ENCODE measurements around the gene CARMIL3.

DNA sequence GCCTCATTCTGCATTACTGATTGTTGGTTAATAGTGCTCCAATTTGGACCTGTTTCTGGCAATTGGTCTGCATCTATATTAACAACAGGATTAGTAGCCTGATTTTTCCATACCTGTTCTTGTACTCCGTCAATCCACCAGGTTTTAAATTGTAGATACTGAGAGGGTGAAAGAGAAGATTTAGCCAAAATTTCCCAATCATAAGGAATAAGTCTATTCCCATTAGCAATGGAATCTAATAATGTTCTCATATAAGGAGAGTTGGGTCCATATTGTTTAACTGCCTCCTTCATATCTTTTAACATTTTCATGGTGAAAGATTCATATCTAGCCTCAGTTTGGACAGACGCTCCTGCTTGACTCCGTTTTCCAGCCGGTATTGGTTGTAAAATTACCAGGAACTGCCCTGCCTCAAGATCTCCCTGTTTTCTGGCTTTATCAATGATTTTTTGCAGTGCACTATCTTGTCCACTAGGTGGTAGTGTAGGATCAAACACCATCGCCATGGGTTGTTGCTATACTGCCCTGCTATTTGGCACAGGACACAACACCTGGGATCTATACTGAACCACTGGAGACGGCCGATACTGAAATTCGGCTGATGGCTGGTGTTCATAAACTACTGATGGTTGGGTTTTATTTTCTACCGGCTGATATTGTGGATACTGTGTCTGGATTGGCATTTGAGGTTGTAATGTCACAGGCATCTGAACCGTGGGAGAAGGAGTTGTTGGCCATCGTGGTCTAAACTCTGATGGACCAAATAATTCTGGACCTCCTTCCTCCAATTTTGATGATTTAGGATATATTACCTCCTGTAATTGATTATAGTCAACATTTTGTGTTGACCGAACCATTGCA is 37.9 kb upstream of the CARMIL3 start:
- TF ChIP-seq POLR2A (IDR thresholded peaks at IDR 0.05; ENCODE audit: extremely low read depth, insufficient read length) = no peak
- TF ChIP-seq, protein P1, sequence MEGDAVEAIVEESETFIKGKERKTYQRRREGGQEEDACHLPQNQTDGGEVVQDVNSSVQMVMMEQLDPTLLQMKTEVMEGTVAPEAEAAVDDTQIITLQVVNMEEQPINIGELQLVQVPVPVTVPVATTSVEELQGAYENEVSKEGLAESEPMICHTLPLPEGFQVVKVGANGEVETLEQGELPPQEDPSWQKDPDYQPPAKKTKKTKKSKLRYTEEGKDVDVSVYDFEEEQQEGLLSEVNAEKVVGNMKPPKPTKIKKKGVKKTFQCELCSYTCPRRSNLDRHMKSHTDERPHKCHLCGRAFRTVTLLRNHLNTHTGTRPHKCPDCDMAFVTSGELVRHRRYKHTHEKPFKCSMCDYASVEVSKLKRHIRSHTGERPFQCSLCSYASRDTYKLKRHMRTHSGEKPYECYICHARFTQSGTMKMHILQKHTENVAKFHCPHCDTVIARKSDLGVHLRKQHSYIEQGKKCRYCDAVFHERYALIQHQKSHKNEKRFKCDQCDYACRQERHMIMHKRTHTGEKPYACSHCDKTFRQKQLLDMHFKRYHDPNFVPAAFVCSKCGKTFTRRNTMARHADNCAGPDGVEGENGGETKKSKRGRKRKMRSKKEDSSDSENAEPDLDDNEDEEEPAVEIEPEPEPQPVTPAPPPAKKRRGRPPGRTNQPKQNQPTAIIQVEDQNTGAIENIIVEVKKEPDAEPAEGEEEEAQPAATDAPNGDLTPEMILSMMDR (IDR thresholded peaks at IDR 0.05; ENCODE audit: low read depth, low read length) = peak; percentile 66
- TF ChIP-seq, protein P2, sequence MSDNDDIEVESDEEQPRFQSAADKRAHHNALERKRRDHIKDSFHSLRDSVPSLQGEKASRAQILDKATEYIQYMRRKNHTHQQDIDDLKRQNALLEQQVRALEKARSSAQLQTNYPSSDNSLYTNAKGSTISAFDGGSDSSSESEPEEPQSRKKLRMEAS (IDR thresholded peaks at IDR 0.05; ENCODE audit: low read depth, low read length) = no peak
- no peak for TF ChIP-seq MYC (IDR thresholded peaks at IDR 0.05; ENCODE audit: low read depth, low read length)

Data from NB4 (cell line).